GM12801 (cell line): ENCODE measurements around the gene UBE2I.

Experiments
- TF ChIP-seq, protein P1 (sequence below): IDR thresholded peaks from one replicate; pipeline ENCODE4 v1.5.1; 2011; ENCODE audit warnings: control low read depth; ENCODE audit not compliant: insufficient read length; ENCODE audit errors: extremely low read depth

UBE2I gene

DNA sequence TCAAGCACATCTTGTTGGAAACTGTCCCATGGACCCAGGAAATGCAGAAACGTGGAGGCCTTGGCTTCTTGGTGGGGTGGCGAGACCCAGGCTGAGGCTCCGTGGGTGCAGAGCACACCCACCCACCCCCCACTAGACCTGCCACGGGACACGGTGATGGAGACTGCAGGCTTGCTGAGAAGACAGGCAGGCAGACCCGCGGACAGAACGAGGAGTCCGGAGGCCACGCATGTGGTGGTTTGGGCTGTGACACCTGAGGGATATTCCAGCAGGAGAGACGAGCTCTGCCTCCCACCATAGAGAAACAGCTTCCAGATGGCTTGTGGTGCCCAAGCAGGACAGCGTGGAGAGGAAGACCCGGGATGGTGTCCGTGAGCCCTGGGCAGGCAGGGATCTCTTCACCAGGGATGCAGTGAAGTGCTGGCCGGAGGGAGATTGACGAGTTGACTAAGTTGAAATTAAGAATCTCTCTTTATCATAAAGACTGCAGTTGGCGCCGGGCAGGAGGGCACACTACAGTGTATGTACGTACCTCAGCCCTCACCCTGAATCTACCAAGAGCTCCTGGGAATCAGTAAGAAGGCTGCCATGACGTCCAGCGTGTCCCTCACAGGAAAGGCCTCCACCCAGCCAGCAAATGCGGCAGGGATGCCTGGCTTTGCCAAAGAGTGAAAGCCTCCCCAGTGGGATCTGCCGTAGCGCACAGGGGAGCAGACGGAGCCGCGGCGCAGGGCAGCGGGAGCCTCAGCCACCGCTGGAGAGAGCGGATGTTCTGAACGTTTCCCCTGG is 8.2 kb downstream of the UBE2I start:
- TF ChIP-seq, protein P1, sequence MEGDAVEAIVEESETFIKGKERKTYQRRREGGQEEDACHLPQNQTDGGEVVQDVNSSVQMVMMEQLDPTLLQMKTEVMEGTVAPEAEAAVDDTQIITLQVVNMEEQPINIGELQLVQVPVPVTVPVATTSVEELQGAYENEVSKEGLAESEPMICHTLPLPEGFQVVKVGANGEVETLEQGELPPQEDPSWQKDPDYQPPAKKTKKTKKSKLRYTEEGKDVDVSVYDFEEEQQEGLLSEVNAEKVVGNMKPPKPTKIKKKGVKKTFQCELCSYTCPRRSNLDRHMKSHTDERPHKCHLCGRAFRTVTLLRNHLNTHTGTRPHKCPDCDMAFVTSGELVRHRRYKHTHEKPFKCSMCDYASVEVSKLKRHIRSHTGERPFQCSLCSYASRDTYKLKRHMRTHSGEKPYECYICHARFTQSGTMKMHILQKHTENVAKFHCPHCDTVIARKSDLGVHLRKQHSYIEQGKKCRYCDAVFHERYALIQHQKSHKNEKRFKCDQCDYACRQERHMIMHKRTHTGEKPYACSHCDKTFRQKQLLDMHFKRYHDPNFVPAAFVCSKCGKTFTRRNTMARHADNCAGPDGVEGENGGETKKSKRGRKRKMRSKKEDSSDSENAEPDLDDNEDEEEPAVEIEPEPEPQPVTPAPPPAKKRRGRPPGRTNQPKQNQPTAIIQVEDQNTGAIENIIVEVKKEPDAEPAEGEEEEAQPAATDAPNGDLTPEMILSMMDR = no peak

GRCh38 chr16:1318268-1318545 is 8.8 kb downstream of the UBE2I start:
- TF ChIP-seq, protein P1 = no peak

DNA sequence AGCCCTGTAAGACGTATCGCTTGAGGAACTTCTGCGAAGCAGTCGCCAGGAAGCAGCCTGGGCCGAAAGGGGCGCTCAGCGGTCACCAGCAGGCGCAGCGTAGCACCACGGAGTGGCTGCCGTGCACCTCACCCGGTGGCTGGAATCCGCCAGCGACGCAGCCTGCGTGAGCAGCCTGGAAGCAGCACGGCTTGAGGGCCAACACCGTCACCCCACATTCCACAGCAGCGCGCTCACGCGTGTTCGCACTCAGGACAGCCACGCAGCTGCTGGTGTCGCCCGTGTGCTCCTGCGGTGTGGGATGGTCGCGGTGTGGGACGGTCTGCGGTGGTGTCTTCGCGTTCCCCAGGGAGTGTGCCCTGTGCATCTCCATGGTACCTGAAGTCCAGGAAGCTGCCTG is 9.6 kb downstream of the UBE2I start:
- TF ChIP-seq, protein P1 = no peak

DNA sequence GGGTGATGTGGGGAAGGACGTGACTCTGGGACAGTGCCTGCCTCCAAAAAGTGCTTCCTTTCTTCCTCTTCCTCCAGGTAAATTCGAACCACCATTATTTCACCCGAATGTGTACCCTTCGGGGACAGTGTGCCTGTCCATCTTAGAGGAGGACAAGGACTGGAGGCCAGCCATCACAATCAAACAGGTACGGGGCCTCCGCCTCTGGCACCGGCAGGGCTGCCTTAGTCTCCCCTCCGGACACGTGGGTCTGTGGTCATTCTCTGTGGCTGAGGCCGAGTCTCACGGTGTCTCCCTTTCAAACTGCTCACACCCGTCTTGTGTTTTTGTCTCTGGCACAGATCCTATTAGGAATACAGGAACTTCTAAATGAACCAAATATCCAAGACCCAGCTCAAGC is 10.7 kb downstream of the UBE2I start:
- TF ChIP-seq, protein P1 = no peak

DNA sequence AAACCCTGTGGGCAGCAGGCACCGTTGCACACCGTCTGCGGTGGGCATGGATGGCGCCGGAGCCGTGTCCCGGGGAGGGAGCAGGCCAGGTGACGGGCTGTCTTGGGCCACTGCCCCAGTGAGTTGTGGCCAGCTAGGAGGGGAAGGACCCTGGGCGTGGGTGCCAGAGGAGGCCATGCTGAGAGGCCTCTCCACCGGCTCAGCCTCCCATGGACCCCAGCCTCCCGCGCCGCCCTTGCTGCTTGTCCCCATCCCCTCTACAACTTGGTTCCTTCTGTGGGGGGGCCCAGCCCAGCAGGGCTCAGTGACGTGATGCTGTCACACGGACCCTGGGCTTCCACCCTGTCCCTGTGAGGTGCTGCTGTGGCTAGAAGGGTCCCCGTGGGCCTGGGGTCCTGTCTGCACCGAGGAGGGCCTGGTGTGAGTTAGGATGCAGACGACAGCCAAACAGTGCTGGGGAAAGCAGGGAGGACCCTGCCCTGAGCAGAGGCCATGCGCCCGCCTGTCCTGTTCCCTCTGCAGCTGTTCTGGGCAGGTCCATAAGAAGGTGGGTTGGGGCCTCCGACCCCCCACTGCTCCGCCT is 11.3 kb downstream of the UBE2I start:
- TF ChIP-seq, protein P1 = no peak

- TF ChIP-seq, protein P1 = no peak
Observed at GRCh38 chr16:1322407-1322806, 13.0 kb downstream of the UBE2I start.

- TF ChIP-seq, protein P1 = no peak
Observed at GRCh38 chr16:1323296-1324239, 14.1 kb downstream of the UBE2I start.
